Measurements from ENCODE around the gene TRIM58.

DNA sequence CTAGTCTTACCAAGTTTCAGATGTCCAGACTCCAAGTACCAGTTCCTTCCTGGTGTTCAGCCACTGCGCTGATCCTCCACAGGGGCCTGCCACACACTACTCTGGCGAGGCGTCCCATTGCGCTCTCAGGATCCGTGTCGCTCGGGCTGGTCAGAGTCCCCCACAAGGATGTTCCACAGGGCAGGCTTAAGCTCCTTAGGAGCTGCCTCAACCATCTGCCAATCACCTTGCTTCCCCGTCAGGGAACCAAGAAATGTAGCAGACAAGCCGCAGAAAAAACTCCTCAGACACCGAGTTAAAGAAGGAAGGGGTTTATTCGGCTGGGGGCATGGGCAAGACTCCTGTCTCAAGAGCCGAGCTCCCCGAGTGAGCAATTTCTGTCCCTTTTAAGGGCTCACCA lies 48.2 kb downstream of the TRIM58 start:
- TF ChIP-seq ZFX (IDR thresholded peaks at IDR 0.05) (no peak), POLR2AphosphoS5 (IDR thresholded peaks at IDR 0.05; ENCODE audit: low read depth, low read length) (no peak), YY1 (IDR thresholded peaks at IDR 0.05; ENCODE audit: extremely low read depth, insufficient replicate concordance, low read depth, low read length) (no peak), SIN3A (IDR thresholded peaks at IDR 0.05; ENCODE audit: low read depth) (no peak), EGR1 (IDR thresholded peaks at IDR 0.05; ENCODE audit: low read depth) (no peak), POLR2A (IDR thresholded peaks at IDR 0.05; ENCODE audit: borderline replicate concordance, extremely low read depth, insufficient read depth, insufficient read length) (no peak), TCF7L2 (IDR thresholded peaks at IDR 0.05; ENCODE audit: borderline replicate concordance, extremely low read depth, insufficient read depth, insufficient read length) (no peak)
- TF ChIP-seq, protein P1, sequence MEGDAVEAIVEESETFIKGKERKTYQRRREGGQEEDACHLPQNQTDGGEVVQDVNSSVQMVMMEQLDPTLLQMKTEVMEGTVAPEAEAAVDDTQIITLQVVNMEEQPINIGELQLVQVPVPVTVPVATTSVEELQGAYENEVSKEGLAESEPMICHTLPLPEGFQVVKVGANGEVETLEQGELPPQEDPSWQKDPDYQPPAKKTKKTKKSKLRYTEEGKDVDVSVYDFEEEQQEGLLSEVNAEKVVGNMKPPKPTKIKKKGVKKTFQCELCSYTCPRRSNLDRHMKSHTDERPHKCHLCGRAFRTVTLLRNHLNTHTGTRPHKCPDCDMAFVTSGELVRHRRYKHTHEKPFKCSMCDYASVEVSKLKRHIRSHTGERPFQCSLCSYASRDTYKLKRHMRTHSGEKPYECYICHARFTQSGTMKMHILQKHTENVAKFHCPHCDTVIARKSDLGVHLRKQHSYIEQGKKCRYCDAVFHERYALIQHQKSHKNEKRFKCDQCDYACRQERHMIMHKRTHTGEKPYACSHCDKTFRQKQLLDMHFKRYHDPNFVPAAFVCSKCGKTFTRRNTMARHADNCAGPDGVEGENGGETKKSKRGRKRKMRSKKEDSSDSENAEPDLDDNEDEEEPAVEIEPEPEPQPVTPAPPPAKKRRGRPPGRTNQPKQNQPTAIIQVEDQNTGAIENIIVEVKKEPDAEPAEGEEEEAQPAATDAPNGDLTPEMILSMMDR (IDR thresholded peaks at IDR 0.05 in 2 of 3, conservative IDR thresholded peaks at IDR 0.05 in 1 of 3; ENCODE audit: borderline replicate concordance in 1 of 3, insufficient read depth in 1 of 3, low read depth in 2 of 3, low read length in 2 of 3), result no peak
- TF ChIP-seq, protein P2, sequence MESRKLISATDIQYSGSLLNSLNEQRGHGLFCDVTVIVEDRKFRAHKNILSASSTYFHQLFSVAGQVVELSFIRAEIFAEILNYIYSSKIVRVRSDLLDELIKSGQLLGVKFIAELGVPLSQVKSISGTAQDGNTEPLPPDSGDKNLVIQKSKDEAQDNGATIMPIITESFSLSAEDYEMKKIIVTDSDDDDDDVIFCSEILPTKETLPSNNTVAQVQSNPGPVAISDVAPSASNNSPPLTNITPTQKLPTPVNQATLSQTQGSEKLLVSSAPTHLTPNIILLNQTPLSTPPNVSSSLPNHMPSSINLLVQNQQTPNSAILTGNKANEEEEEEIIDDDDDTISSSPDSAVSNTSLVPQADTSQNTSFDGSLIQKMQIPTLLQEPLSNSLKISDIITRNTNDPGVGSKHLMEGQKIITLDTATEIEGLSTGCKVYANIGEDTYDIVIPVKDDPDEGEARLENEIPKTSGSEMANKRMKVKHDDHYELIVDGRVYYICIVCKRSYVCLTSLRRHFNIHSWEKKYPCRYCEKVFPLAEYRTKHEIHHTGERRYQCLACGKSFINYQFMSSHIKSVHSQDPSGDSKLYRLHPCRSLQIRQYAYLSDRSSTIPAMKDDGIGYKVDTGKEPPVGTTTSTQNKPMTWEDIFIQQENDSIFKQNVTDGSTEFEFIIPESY (IDR thresholded peaks at IDR 0.05; ENCODE audit: extremely low read depth, insufficient replicate concordance, low read length), result no peak
- TF ChIP-seq, protein P3, sequence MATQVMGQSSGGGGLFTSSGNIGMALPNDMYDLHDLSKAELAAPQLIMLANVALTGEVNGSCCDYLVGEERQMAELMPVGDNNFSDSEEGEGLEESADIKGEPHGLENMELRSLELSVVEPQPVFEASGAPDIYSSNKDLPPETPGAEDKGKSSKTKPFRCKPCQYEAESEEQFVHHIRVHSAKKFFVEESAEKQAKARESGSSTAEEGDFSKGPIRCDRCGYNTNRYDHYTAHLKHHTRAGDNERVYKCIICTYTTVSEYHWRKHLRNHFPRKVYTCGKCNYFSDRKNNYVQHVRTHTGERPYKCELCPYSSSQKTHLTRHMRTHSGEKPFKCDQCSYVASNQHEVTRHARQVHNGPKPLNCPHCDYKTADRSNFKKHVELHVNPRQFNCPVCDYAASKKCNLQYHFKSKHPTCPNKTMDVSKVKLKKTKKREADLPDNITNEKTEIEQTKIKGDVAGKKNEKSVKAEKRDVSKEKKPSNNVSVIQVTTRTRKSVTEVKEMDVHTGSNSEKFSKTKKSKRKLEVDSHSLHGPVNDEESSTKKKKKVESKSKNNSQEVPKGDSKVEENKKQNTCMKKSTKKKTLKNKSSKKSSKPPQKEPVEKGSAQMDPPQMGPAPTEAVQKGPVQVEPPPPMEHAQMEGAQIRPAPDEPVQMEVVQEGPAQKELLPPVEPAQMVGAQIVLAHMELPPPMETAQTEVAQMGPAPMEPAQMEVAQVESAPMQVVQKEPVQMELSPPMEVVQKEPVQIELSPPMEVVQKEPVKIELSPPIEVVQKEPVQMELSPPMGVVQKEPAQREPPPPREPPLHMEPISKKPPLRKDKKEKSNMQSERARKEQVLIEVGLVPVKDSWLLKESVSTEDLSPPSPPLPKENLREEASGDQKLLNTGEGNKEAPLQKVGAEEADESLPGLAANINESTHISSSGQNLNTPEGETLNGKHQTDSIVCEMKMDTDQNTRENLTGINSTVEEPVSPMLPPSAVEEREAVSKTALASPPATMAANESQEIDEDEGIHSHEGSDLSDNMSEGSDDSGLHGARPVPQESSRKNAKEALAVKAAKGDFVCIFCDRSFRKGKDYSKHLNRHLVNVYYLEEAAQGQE (IDR thresholded peaks at IDR 0.05; ENCODE audit: low read depth), result no peak
- TF ChIP-seq, protein P4, sequence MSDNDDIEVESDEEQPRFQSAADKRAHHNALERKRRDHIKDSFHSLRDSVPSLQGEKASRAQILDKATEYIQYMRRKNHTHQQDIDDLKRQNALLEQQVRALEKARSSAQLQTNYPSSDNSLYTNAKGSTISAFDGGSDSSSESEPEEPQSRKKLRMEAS (IDR thresholded peaks at IDR 0.05), result no peak

Data from HCT116 (cell line).